Measurements from ENCODE around the gene CPOX. TPM values are rescaled to one million over a fixed set of nuclear protein-coding genes. Genes with fewer than 3 reads are reported as not detected.

The CPOX gene
- total RNA-seq, 6 experiments from 2014 or later: 18.0 to 27.6 (median 19.6) TPM

- Mint-ChIP-seq H3K27me3 (ENCODE audit: insufficient read depth) (peaks cover 8% of the 10 kb centered on the region), H3K9me3 (no peaks in the 10 kb centered on the region), H3K4me3 (no peak overlapping the region), H3K36me3 (ENCODE audit: low read depth) (no peaks in the 10 kb centered on the region), H3K27ac (no peak overlapping the region), H3K4me1 (ENCODE audit: low read depth) (no peaks in the 10 kb centered on the region)
- TF ChIP-seq CTCF (IDR thresholded peaks at IDR 0.05): no peak
- no peak for DNase-seq
Measured at GRCh38 chr3:98599647-98600411, 6.4 kb upstream of the CPOX start.

DNA sequence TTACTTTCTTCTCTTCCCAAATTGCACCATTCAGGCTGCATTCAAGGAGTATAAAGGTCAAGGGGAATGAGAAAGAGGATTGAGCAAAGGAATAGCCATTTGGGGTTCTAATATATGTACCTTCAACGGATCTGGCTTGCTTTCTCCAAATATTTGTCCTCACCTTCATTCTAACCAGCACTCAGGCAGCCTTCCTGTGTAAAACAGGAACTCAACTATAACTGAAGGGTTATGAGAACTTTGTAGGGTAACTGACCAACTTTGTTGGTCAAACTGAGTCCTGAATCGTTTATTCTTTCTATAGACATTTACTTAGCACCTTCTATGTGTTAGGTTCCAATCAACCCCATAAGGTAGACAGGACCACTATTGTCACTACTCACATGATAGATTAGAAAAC is 5.1 kb upstream of the CPOX start:
- Mint-ChIP-seq H3K4me3 (no peak overlapping the region), H3K4me1 (ENCODE audit: low read depth) (peaks cover 6% of the 10 kb centered on the region; the same call in 1 of the 2 replicates), H3K27ac (no peak overlapping the region), H3K27me3 (ENCODE audit: insufficient read depth) (peaks cover 8% of the 10 kb centered on the region), H3K36me3 (ENCODE audit: low read depth) (no peaks in the 10 kb centered on the region), H3K9me3 (no peaks in the 10 kb centered on the region)
- DNase-seq: no peak
- TF ChIP-seq CTCF (IDR thresholded peaks at IDR 0.05): no peak

DNA sequence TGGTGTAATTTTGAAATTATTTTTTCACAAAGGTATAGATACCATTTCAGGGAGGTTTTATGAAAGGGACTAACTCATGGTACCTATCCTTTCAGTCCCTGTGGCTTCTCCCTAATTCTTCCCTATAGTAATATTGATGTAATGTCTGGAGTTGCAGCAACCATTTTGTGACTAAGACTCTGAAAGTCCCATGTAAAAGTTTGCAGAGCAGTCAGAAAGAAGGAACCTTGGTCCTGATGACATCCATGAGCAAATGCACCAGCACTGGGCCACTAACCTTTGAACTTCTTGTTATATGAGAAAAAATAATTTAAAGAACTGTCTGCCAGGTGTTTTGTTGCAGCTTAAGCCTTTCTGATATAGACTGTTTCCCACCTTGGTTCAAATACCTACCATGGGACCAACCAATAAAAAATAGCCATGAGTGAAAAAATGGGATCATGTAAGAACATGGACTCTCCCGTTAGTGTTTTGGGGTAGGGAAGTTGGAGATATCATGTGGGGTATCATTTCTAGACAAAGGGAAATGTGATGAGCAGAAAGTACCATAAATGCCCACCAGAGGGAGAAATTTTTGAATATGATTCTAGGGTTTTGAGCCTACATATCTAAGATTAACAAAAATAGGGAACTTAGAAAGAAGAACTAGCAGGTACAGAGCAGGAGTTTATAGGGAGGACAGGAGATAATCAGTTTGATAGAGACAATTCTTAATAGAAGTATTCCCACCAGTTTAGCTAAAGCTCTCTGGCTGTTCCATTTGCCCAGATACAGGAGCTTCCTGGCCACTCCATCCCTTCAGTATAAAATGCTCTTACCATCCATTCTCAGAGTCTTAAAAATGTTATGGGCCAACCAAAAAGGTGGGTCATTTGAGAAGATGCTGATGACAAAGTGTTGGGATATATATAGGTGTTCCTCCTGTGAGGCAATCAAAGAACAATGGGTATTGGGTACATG is 3.4 kb upstream of the CPOX start:
- TF ChIP-seq CTCF (IDR thresholded peaks at IDR 0.05): peak; percentile 91
- Mint-ChIP-seq H3K4me3 (no peak overlapping the region), H3K36me3 (ENCODE audit: low read depth) (no peaks in the 10 kb centered on the region), H3K9me3 (no peaks in the 10 kb centered on the region), H3K4me1 (ENCODE audit: low read depth) (peaks cover 18% of the 10 kb centered on the region), H3K27me3 (ENCODE audit: insufficient read depth) (peaks cover 8% of the 10 kb centered on the region), H3K27ac (no peak overlapping the region)
- DNase-seq: peak; percentile 39

- no peaks in the 10 kb centered on the region for H3K36me3 Mint-ChIP-seq (ENCODE audit: low read depth)
- no peaks in the 10 kb centered on the region for H3K9me3 Mint-ChIP-seq
- H3K4me1 Mint-ChIP-seq (ENCODE audit: low read depth): peaks cover 26% of the 10 kb centered on the region
- H3K27ac Mint-ChIP-seq: no peak overlapping the region
- TF ChIP-seq CTCF (IDR thresholded peaks at IDR 0.05): no peak
- H3K27me3 Mint-ChIP-seq (ENCODE audit: insufficient read depth): peaks cover 8% of the 10 kb centered on the region
- H3K4me3 Mint-ChIP-seq: no peak overlapping the region
- DNase-seq: no peak
Measured at GRCh38 chr3:98596087-98596486, 2.7 kb upstream of the CPOX start.

DNA sequence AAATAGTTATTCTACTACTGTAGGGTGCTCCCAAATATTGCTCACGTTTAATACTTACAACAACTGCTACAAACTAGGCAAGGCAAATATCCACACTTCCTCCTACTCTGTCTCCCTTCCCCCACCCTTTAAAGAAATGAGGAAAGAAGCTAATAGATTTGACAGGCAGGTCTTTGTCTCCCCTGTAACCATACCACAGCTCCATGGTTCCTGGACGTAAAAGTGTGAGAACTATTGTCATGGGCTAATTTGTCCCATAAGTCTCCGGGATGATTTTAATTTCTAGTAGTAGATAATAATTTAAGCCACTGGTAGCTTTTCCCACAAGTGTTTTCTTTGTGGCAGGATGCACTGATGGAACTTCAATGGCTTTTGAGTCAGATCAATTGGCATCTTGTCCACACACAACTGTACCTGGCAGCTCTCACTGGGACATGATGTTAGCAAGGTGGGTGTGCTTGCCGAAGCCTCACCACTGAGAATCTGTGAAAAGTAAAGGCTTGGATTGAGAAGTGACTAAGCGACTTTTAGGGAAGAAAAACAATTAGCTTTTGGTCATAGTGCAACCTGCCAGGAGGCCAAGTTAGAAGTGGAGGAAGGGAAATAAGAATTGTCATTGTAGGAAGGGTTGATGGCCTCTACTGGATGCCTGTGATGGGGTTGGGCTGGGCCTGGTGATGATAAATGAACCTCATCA is 1.4 kb upstream of the CPOX start:
- DNase-seq: no peak
- no peaks in the 10 kb centered on the region for H3K36me3 Mint-ChIP-seq (ENCODE audit: low read depth)
- H3K27me3 Mint-ChIP-seq (ENCODE audit: insufficient read depth): peaks cover 8% of the 10 kb centered on the region
- peaks cover 29% of the 10 kb centered on the region for H3K4me1 Mint-ChIP-seq (ENCODE audit: low read depth)
- H3K9me3 Mint-ChIP-seq: no peaks in the 10 kb centered on the region
- no peak overlapping the region for H3K27ac Mint-ChIP-seq
- TF ChIP-seq CTCF (IDR thresholded peaks at IDR 0.05): no peak
- H3K4me3 Mint-ChIP-seq: no peak overlapping the region

All from HFFc6 (cell line).